ENCODE measurements around the gene CNTNAP3.
"Not testable (repeated sequence)": the region's sequence is repeated elsewhere in the genome, so short reads cannot be mapped to it uniquely, and the experiment has no call there.

The CNTNAP3 gene

GRCh38 chr9:39067683-39068082, 220.3 kb downstream of the CNTNAP3 start:
- DNase-seq (ENCODE audit: low spot score): not testable (repeated sequence)

DNA sequence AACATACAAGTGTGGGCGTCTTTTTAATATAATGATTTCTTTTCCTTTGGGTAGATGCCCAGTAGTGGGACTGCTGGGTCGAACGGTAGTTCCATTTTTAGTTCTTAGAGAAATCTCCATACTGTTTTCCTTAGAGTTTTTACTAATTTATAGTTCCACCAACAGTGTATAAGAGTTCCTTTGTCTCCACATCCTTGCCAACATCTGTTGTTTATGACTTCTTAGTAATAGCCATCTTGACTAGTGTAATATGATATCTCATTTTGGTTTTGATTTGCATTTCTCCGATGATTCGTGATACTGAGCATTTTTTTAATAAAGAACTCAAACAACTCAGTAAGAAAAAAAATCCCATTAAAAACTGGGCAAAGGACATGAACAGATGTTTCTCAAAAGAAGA, 225.0 kb downstream of the CNTNAP3 start:
- not testable (repeated sequence) for DNase-seq (ENCODE audit: low spot score)

DNA sequence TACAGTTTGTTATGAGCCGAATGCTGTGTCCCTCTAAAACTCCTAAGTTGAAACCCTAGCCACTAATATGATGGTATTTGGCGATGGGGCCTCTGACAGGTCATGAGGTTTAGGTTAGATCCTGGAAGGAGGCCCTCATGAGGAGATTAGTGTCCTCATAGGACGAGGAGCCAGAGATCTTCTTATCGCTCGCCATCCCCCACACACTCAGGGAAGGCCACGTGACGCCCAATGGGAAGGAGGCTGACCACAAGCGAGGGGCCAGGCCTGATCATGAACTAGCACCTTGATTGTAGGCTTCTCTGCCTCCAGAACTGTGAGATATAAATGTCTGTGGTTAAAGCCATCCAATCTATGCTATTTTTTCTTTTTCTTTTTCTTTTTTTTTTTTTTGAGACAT, 233.5 kb downstream of the CNTNAP3 start:
- not testable (repeated sequence) for DNase-seq (ENCODE audit: low spot score)

- DNase-seq (ENCODE audit: low spot score): not testable (repeated sequence)
Observed at GRCh38 chr9:39046833-39047232, 241.1 kb downstream of the CNTNAP3 start.

- not testable (repeated sequence) for DNase-seq (ENCODE audit: low spot score)
Observed at GRCh38 chr9:39042352-39042803, 245.6 kb downstream of the CNTNAP3 start.

- DNase-seq (ENCODE audit: low spot score): not testable (repeated sequence)
Observed at GRCh38 chr9:39041774-39042173, 246.2 kb downstream of the CNTNAP3 start.

GRCh38 chr9:39039148-39039547, 248.8 kb downstream of the CNTNAP3 start:
- not testable (repeated sequence) for DNase-seq (ENCODE audit: low spot score)

DNA sequence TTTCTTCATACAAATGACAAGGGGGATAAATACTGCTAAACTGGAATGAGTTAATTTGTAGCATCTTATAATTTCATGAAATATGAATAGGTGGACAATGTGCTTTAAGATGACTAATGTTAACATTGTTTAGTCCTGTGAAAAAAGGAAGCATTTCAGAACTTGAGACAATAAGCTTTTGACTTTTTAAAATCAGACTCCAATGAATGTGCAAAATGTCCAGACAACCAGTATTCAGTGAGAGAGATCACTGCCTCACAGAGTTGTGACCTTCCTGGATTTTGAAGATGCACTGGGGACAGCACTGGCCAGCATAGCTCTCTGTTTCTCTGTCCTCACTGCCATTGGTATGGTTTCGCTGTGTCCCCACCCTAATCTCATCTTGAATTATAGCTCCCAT, 249.7 kb downstream of the CNTNAP3 start:
- not testable (repeated sequence) for DNase-seq (ENCODE audit: low spot score)

DNA sequence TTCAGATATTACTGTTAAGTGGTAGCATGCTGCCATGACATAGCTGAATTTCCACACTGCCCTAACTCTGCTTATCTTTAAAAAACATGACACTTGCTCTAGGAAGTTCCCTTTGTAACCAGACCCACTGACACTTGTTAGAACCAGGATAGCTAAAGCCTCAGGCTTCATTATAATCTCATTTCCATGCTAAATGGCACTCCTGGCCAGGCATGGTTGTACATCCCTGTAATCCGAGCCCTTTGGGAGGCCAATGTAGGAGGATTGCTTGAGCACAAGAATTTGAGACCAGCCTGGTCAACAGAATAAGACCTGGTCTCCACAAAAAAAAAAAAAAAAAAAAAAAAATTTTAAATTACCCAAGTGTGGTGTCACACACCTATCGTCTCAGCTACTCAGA, 254.1 kb downstream of the CNTNAP3 start:
- not testable (repeated sequence) for DNase-seq (ENCODE audit: low spot score)

GRCh38 chr9:39030204-39031019, 257.6 kb downstream of the CNTNAP3 start:
- peak; percentile 7 for DNase-seq (ENCODE audit: low spot score)

GRCh38 chr9:39028855-39029254, 259.1 kb downstream of the CNTNAP3 start:
- DNase-seq (ENCODE audit: low spot score): not testable (repeated sequence)

DNA sequence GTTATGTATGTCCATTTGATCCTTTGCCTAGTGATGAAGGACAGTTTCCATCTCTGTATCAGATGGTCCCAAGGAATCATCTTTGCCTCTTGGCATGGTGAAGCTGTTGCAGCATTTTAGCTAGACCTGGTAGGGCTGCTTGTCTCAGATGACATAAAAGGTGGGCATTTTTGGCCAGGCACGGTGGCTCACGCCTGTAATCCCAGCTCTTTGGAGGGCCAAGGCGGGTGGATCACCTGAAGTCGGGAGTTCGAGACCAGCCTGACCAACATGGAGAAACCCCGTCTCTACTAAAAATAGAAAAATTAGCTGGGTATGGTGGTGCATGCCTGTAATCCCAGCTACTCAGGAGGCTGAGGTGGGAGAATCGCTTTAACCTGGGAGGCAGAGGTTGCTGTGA, 259.8 kb downstream of the CNTNAP3 start:
- DNase-seq (ENCODE audit: low spot score): not testable (repeated sequence)

- not testable (repeated sequence) for DNase-seq (ENCODE audit: low spot score)
Observed at GRCh38 chr9:39025911-39026588, 261.9 kb downstream of the CNTNAP3 start.
